Stimulated activated CD8-positive, alpha-beta memory T cell treated with anti-CD3 and anti-CD28 coated beads, Interleukin-15, amount 100 ng/mL, for 4 hours (primary cell): ENCODE data around the gene SKAP2.

Source experiments
- DNase-seq, 2 donors: peaks; one replicate each; pipeline ENCODE4 v3.0.0-alpha.2; 2020; ENCODE audit warnings: low read depth in 2 of 2

SKAP2 gene

GRCh38 chr7:26777385-26777784, 87.0 kb downstream of the SKAP2 start:
- no peak for DNase-seq

GRCh38 chr7:26760501-26760900, 103.9 kb downstream of the SKAP2 start:
- no peak for DNase-seq

GRCh38 chr7:26759108-26759507, 105.3 kb downstream of the SKAP2 start:
- no peak for DNase-seq

- DNase-seq, result no peak
These were observed 121.2 kb downstream of the SKAP2 start for GRCh38 chr7:26743205-26743604.

DNA sequence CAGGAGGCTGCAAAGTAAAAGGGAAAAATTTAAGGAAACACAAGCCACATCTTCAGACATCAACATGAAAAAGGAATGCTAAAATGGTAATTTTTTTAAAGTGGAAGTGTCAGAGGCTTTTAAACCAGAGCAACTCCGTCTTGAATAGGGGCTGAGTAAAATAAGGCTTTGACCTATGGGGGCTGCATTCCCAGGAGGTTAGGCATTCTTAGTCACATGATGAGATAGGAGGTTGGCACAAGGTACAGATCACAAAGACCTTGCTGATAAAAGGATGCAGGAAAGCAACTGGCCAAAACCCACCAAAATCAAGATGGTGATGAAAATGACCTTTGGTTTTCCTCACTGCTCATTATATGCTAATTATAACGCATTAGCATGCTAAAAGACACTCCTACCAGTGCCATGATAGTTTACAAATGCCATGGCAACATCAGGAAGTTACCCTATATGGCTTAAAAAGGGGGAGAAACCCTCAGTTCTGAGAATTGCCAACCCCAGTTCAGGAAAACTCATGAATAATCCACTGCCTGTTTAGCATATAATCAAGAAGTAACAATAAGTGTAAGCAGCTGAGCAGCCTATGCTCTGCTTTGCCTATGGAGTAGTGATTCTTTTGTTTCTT, 128.3 kb downstream of the SKAP2 start:
- DNase-seq, result no peak

GRCh38 chr7:26729150-26729775, 135.1 kb downstream of the SKAP2 start:
- DNase-seq, result no peak

DNA sequence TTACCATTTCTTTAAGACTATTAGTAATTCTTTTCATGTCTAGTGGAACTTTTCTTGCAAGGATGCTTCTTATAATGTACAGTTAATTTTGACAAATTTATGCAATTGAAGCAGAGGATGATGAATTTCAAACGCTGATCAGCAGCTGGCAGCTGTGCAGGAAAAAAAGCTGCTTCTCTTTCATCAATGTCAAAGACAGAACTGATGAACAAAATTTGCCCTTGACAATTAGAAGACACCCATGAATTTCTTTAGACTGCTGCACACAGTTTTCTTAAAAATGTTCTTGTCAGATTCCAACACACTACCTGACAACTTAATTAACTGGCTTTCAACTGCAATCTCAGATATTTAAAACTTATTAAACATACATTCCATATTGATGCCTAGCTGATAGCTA, 138.3 kb downstream of the SKAP2 start:
- DNase-seq, result no peak

DNA sequence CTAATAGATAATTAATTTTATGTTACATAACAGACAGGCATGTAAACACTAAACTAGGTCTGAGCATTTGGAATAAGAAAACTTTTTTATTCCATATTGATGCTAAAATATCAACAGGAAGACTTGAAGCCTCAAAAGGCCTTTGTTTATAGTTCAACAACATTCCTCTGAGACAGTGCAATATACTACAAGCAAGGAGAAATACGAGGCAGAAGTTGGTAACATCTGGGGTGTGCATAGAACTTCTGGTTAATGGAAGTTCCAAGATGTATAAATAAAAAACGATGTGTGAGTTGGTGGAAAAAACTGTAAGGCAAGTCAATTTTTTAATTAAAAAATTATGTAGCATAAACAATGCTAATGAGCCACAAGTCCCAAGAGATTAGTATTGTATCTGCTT, 139.6 kb downstream of the SKAP2 start:
- no peak for DNase-seq

DNA sequence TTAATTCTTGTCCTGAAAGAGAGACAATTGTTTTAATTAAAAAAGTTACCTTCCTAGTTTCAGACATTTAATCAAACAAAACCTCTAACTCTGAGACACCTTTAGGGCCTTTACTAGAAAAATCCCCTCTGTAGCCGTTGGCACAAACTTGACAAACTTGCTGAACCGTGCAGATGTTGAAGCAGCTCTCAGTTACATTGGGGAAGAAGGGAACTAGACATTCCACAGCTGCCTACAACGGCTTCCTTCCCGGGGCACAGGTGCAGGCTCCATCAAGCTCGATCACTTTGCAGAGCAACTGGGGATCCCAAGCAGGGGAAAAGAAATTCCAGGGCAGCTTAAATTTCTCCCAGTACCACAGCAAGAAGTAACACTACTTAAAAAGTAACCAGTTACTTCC, 141.3 kb downstream of the SKAP2 start:
- DNase-seq, result no peak

DNA sequence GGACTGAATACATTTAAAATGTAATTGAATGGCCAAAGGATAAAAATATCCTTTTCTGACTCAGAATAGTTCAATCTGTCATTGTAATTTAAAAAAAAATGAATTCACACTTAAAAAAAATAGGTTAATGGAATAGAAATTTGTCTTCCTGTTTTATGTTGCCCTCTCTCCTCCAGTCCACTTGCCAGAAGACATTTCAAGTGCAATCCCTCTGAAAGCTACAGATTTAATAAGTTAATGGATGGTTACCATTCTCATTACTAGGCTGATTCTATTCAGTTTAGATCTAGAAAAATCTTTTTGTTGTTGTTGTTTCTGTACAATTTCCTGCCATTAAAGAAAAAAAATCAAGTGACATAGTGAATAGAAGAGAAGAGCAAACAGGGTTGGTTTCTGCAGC, 142.9 kb downstream of the SKAP2 start:
- DNase-seq, result no peak

DNA sequence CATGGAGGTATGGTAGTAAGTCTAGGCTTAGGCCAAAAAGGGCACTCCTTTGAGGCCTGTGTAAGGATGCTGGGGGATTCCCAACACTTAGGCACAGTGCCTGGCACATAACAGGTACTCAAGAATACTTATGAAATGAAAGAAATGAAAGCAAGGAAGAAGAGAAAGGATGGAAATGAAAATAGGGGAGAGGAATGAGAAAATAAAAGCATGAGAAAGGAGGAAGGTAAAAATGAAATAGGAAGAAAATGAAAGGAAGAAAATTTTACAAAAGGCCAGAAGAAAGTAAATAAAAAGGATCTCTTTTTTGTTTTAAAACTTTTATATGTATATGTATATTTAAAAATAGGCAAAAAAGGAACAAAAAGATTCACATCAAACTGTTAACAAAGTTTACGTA, 146.3 kb downstream of the SKAP2 start:
- DNase-seq, result no peak

DNA sequence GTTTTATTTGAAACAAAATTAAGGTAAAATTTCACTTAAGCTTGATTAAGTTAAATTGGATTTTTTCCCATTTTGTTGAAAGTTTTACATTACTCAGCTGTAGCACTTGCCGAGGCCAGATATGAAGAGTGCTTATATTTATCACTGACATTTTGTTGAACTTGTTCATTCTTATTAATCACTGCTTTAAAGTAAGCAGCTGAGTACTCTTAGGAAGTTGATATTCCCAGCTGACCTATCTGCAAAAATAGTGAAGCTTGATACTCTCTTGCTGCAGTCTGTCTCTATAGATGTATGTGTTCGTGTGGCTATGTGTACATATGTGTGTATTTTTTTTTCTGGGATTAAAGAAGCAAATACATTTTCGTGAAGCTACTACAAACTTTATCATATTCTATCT, 150.0 kb downstream of the SKAP2 start:
- DNase-seq, result no peak

- DNase-seq, result no peak
These were observed 150.4 kb downstream of the SKAP2 start for GRCh38 chr7:26714006-26714405.

DNA sequence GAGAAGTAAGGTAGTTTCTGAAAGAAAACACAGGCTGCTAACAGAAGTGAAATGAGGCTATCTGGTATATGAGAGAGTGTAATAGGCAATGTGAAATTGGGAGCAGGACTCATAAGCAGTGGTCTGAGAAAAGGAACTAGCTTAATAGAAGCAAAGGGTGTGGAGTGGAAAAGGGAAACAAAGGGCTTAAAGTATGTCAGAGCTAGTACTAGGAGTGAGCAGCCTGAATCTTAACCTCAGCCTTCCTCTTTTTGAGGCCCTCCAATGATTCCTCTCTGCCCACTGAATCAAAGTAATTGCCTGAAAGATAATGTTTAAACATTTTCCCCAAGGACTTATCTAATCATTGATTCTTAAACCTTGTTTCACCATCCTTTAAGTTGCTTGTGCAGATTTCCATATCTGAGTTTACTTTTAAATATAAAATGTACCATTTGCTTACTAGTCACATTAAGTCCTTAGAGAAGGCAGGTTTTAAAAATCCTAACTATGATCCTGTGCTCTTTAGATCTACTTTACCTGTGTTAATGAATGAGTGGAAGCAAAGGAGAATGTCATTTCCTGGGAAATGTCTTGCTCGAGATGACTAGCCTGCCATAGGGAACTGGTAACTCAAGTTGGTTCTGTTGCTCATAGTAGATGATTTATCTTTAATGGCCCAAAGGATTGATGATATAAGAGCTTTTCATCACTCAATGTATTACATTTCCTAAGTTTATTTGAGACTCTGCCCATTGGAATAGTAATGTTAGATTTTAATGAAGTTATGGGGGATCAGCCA, 155.0 kb downstream of the SKAP2 start:
- DNase-seq, result no peak

DNA sequence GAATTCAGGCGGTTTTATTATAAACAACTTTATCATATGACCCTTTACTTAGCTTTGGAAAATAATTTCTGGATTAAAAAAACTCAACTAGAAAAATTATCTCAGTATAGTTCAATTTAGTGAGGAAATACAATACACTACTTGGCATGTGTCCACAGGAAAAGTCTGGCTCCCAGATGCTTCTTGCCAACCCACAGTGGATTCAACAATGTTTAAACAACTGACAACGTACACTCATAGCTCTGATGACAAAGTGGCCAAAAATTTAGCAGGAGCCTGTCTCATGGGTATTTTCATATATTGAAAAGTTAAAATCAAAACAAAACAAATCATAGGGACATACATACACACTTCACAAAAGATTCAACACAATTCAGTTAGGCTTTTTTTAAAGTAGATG, 158.8 kb downstream of the SKAP2 start:
- DNase-seq, result no peak

DNA sequence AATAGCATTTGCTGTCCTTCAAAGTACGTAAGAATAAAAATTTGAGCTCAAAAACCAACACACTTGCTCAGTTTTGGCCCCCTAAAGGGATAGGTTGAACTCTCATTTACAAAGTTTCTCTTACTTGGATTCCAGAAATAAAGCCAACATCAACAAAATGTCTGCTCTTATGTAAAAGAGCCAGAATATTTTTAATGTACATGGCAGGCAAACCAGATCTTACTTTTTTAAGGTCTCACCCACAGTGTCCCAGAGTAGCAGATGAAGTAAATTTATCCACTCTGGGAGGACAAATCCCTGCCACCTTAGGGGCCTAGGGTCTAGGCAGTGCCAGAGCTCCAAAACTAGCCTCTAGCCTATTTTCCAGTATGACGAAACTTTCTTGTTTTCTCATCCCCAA, 159.6 kb downstream of the SKAP2 start:
- no peak for DNase-seq

DNA sequence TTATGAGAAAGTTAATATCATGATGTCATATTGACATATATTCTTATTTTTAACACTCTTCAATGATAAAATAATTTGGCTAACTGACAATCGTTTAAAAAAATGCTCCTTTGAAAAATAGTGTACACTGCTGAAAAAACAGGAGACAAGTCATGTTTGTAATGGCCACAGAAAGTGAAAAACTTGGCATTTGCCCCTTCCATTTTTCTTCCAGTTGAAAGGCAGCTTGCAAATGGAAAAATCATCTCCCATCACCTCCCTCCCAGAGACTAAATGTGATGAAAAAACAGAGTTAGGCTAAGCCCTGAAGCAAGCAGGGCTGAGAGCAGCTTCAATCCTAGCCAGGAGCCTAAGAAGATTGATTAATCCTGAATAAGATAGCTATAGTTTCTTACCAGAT, 160.4 kb downstream of the SKAP2 start:
- DNase-seq, result no peak

DNA sequence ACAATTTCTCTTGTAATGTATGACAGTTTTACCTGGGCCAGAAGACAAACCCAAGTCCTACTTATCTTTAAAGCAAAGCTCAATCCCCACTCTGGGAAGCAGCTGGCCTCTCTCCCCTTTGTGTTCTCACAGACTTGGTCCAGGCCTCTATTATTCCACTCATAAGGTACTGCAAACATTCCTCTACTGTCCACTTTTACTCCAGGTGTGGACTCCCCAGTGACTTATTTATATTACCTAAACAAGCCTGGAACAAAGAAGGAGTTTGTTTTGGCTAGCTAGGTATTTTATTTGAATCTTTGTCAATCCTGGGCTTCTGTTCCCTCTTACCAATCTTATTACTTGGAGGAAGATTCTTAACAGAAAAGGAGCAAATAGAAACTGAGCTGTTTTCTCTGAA, 163.5 kb downstream of the SKAP2 start:
- no peak for DNase-seq

DNA sequence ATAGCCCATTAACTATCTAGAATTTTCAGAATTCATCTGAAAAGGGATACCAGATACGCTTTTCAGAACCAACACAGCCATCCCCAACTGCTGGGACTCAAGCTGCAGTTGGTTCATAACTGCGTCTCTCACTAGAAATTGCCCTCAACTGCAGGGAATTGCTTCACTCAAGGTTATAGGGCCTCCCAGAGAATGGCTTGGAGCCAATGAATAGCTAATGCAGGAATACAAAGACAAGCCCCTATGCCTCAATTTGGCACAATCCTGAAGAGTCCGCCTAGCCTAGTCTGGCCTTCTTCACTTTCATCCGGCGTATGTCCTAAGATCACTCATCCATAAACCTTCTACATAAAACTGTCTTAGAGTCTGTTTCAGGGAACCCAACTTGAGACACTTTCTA, 164.0 kb downstream of the SKAP2 start:
- no peak for DNase-seq

GRCh38 chr7:26699766-26700165, 164.6 kb downstream of the SKAP2 start:
- DNase-seq, result no peak

DNA sequence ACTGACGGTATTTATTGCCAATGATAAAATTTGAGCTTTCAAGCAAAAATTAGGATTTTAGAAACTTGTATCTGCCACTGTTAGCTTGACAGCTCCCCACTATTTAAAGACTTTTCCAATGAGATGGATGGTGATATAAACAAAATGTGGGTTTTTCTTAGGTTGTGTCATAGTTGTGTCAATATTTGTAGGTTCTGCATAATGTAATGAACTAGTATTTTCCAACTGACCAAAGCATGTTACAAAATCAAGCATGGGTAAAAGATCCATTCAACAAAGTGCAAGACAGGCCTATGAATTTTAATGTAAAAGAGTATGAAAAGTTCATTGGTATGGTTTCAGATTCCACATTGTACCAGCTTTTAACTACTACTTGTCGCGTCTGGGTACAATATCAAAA, 165.6 kb downstream of the SKAP2 start:
- no peak for DNase-seq

GRCh38 chr7:26698194-26698593, 166.2 kb downstream of the SKAP2 start:
- no peak for DNase-seq

DNA sequence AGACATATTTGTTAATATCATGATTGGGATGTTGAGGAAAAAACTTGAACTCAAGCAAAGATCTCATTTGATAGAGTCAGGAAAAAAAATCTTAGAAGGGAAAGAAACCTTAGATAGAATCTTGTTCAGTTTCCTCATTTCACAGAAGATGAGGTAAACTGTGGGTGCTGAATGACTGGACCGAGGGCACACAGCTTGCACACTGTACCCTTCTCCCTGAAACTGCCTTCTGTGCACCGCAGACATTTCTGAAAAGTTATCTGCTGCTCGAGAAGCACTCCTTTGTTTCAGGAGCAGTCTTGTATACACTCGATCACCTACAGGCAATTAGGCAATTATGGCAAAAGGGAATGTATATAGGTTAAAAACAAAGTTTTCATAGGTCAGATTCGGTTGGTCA, 167.4 kb downstream of the SKAP2 start:
- DNase-seq, result no peak
